ENCODE data around the gene ZMIZ2.

ZMIZ2 gene

GRCh38 chr7:44797329-44798258 is 48.9 kb downstream of the ZMIZ2 start:
- peak overlapping the region; percentile 100 for H3K9ac ChIP-seq
- peak overlapping the region; percentile 96 for H2AFZ ChIP-seq
- TF ChIP-seq CTCF (IDR thresholded peaks at IDR 0.05), result peak; percentile 69
- H3K79me2 ChIP-seq, result peaks cover 22% of the 10 kb centered on the region
- H3K4me3 ChIP-seq (ENCODE audit: low read depth, low read length), result peak overlapping the region; percentile 98
- H3K27ac ChIP-seq, result peak overlapping the region; percentile 100
- no peaks in the 10 kb centered on the region for H3K9me3 ChIP-seq (ENCODE audit: control insufficient read depth, low read length)
- H3K27me3 ChIP-seq (ENCODE audit: control insufficient read depth, insufficient read depth, low read length), result no peaks in the 10 kb centered on the region
- H3K4me2 ChIP-seq (ENCODE audit: low read length), result peak overlapping the region; percentile 82
- H3K36me3 ChIP-seq (ENCODE audit: control insufficient read depth, insufficient read depth, low read length), result no peaks in the 10 kb centered on the region
- H3K4me1 ChIP-seq, result peaks cover 15% of the 10 kb centered on the region

- no peaks in the 10 kb centered on the region for H3K9me3 ChIP-seq (ENCODE audit: control insufficient read depth, low read length)
- H3K4me2 ChIP-seq (ENCODE audit: low read length), result peak overlapping the region; percentile 82
- H3K9ac ChIP-seq, result no peak overlapping the region
- H3K27me3 ChIP-seq (ENCODE audit: control insufficient read depth, insufficient read depth, low read length), result no peaks in the 10 kb centered on the region
- no peak for TF ChIP-seq CTCF (IDR thresholded peaks at IDR 0.05)
- peaks cover 22% of the 10 kb centered on the region for H3K79me2 ChIP-seq
- peaks cover 15% of the 10 kb centered on the region for H3K4me1 ChIP-seq
- peak overlapping the region; percentile 100 for H3K27ac ChIP-seq
- no peak overlapping the region for H2AFZ ChIP-seq
- H3K4me3 ChIP-seq (ENCODE audit: low read depth, low read length), result no peak overlapping the region
- H3K36me3 ChIP-seq (ENCODE audit: control insufficient read depth, insufficient read depth, low read length), result no peaks in the 10 kb centered on the region
Measured at GRCh38 chr7:44798649-44799305, 50.1 kb downstream of the ZMIZ2 start.

- no peak overlapping the region for H2AFZ ChIP-seq
- H3K9ac ChIP-seq, result no peak overlapping the region
- TF ChIP-seq CTCF (IDR thresholded peaks at IDR 0.05), result no peak
- no peaks in the 10 kb centered on the region for H3K9me3 ChIP-seq (ENCODE audit: control insufficient read depth, low read length)
- H3K27me3 ChIP-seq (ENCODE audit: control insufficient read depth, insufficient read depth, low read length), result no peaks in the 10 kb centered on the region
- H3K27ac ChIP-seq, result no peak overlapping the region
- H3K4me3 ChIP-seq (ENCODE audit: low read depth, low read length), result no peak overlapping the region
- peaks cover 22% of the 10 kb centered on the region for H3K79me2 ChIP-seq
- H3K4me1 ChIP-seq, result peaks cover 15% of the 10 kb centered on the region
- H3K36me3 ChIP-seq (ENCODE audit: control insufficient read depth, insufficient read depth, low read length), result no peaks in the 10 kb centered on the region
- no peak overlapping the region for H3K4me2 ChIP-seq (ENCODE audit: low read length)
Measured at GRCh38 chr7:44799939-44800338, 51.3 kb downstream of the ZMIZ2 start.

- peaks cover 15% of the 10 kb centered on the region for H3K4me1 ChIP-seq
- H3K27me3 ChIP-seq (ENCODE audit: control insufficient read depth, insufficient read depth, low read length), result no peaks in the 10 kb centered on the region
- H2AFZ ChIP-seq, result no peak overlapping the region
- TF ChIP-seq CTCF (IDR thresholded peaks at IDR 0.05), result no peak
- no peak overlapping the region for H3K4me3 ChIP-seq (ENCODE audit: low read depth, low read length)
- H3K4me2 ChIP-seq (ENCODE audit: low read length), result no peak overlapping the region
- no peaks in the 10 kb centered on the region for H3K9me3 ChIP-seq (ENCODE audit: control insufficient read depth, low read length)
- H3K79me2 ChIP-seq, result peaks cover 22% of the 10 kb centered on the region
- no peak overlapping the region for H3K9ac ChIP-seq
- no peaks in the 10 kb centered on the region for H3K36me3 ChIP-seq (ENCODE audit: control insufficient read depth, insufficient read depth, low read length)
- H3K27ac ChIP-seq, result no peak overlapping the region
Measured at GRCh38 chr7:44801890-44802289, 53.2 kb downstream of the ZMIZ2 start.
